C4-2B (cell line): Measurements from ENCODE around the gene ZNF550.

Experiments
- ZFX ChIP-seq: fragments of 450-650 bp; IDR thresholded peaks from 2 replicates; pipeline ENCODE4 v1.6.1; 2017
- TF ChIP-seq, protein P1 (sequence below): fragments of 450-650 bp; conservative IDR thresholded peaks from 2 replicates; pipeline ENCODE4 v1.5.1; 2017; ENCODE audit warnings: mild to moderate bottlenecking

DNA sequence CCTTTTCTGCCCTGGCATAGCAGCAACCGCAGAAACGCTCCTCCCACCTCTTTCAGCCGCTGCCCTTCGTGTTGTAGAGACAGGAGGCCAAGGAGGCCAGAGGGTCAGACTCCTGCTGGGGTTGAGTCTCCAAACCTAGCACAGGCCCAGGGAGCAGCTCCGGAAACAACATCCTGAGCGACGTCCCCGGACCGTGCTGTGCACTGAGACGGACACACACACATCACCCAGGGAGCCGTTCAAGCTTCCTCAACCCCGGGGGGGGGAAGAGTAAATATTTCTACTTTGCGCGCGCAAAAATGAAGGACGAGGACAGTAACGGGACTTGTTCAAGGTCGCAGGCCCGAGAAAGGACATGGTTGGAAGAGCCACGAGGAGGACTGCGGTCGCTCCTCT lies 657 bp downstream of the ZNF550 start:
- TF ChIP-seq, protein P1, sequence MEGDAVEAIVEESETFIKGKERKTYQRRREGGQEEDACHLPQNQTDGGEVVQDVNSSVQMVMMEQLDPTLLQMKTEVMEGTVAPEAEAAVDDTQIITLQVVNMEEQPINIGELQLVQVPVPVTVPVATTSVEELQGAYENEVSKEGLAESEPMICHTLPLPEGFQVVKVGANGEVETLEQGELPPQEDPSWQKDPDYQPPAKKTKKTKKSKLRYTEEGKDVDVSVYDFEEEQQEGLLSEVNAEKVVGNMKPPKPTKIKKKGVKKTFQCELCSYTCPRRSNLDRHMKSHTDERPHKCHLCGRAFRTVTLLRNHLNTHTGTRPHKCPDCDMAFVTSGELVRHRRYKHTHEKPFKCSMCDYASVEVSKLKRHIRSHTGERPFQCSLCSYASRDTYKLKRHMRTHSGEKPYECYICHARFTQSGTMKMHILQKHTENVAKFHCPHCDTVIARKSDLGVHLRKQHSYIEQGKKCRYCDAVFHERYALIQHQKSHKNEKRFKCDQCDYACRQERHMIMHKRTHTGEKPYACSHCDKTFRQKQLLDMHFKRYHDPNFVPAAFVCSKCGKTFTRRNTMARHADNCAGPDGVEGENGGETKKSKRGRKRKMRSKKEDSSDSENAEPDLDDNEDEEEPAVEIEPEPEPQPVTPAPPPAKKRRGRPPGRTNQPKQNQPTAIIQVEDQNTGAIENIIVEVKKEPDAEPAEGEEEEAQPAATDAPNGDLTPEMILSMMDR, result no peak
- no peak for TF ChIP-seq ZFX
